ENCODE results near the gene GABBR2. TPM values are rescaled to one million over a fixed set of nuclear protein-coding genes. Genes with fewer than 3 reads are reported as not detected.

GABBR2 gene
- polyA plus RNA-seq, 1 donor (not counting 4 experiments of a cell fraction or from before 2014, with no cell fraction given) = 0.01 TPM

- peak overlapping the region; percentile 75 for H3K9ac ChIP-seq (ENCODE audit: control insufficient read depth, extremely low read depth, insufficient read depth, low read length)
- no peaks in the 10 kb centered on the region for H3K9me3 ChIP-seq (ENCODE audit: control insufficient read depth, low read depth, low read length)
- FAIRE-seq = no peak
- peaks cover 45% of the 10 kb centered on the region for H3K79me2 ChIP-seq (ENCODE audit: control insufficient read depth, insufficient read depth, low read length)
- TF ChIP-seq EZH2 (IDR thresholded peaks at IDR 0.05; ENCODE audit: low read length) (no peak), CTCF (optimal IDR thresholded peaks at IDR 0.05 in 1 of 3, IDR thresholded peaks at IDR 0.05 in 1 of 3, conservative IDR thresholded peaks at IDR 0.05 in 1 of 3; ENCODE audit: extremely low read depth in 1 of 3, insufficient read depth in 2 of 3, low read length in 3 of 3) (no peak)
- peaks cover 55% of the 10 kb centered on the region for H3K4me1 ChIP-seq (ENCODE audit: control insufficient read depth, extremely low read depth, insufficient read depth, low read length)
- dilution Hi-C loops (cut with MboI; ENCODE audit: extremely low pct_ligation_motif_present, low sequenced_read_pairs) = no loop called here
- H3K9me1 ChIP-seq (ENCODE audit: control insufficient read depth, extremely low read depth, insufficient read depth, low read length) = no peaks in the 10 kb centered on the region
- DNase-seq (ENCODE audit: low read depth, low spot score) = no peak
- no peak overlapping the region for H2AFZ ChIP-seq (ENCODE audit: control insufficient read depth, low read length)
- H3K27ac ChIP-seq (ENCODE audit: control insufficient read depth, insufficient read depth, low read length) = peak overlapping the region; percentile 74
- peak overlapping the region; percentile 77 to 93 (median 91) for H3K4me3 ChIP-seq (ENCODE audit: control insufficient read depth in 2 of 3, extremely low read depth in 1 of 3, insufficient read depth in 2 of 3, low read depth in 1 of 3, low read length in 3 of 3)
- H3K4me2 ChIP-seq (ENCODE audit: control insufficient read depth, extremely low read depth, insufficient read depth, low read depth, low read length) = peak overlapping the region; percentile 87
- peaks cover 9 to 20% of the 10 kb centered on the region in 2 experiments for H3K36me3 ChIP-seq (ENCODE audit: control insufficient read depth in 2 of 2, extremely low read depth in 1 of 2, insufficient read depth in 2 of 2, low read length in 2 of 2)
- no peaks in the 10 kb centered on the region for H4K20me1 ChIP-seq (ENCODE audit: control insufficient read depth, extremely low read depth, insufficient read depth, low read length)
- H3K27me3 ChIP-seq (ENCODE audit: control insufficient read depth, extremely low read depth, insufficient read depth, low read length) = no peaks in the 10 kb centered on the region
Measured at GRCh38 chr9:98253565-98253964, 455.2 kb downstream of the GABBR2 start.

DNA sequence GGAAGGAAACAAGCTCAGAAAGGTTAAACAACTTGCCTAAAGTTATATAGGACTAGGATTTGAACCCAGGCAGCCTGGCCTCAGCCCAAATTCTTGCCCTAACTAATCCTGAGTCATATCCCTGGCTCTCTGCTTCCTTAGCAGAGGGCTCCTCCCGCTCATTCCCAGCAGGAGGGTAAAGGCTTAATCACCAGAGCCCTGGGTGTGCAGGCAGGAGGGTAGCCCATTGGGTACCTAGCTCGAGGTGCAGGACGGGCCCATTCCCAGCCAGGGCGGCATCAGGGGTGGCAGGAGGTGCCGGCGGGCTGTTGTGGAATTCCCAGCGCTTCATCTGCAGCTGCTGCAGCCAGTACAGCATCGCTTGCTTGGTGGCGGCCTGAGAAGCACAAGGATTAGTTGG is 457.2 kb downstream of the GABBR2 start:
- peak; percentile 71 for FAIRE-seq
- Histone ChIP-seq H3K4me2 (ENCODE audit: control insufficient read depth, extremely low read depth, insufficient read depth, low read depth, low read length) (peak overlapping the region; percentile 87), H3K27me3 (ENCODE audit: control insufficient read depth, extremely low read depth, insufficient read depth, low read length) (no peaks in the 10 kb centered on the region), H3K9ac (ENCODE audit: control insufficient read depth, extremely low read depth, insufficient read depth, low read length) (peak overlapping the region; percentile 6), H3K27ac (ENCODE audit: control insufficient read depth, insufficient read depth, low read length) (peak overlapping the region; percentile 48), H2AFZ (ENCODE audit: control insufficient read depth, low read length) (no peak overlapping the region), H4K20me1 (ENCODE audit: control insufficient read depth, extremely low read depth, insufficient read depth, low read length) (no peaks in the 10 kb centered on the region), H3K9me3 (ENCODE audit: control insufficient read depth, low read depth, low read length) (no peaks in the 10 kb centered on the region), H3K9me1 (ENCODE audit: control insufficient read depth, extremely low read depth, insufficient read depth, low read length) (no peaks in the 10 kb centered on the region), H3K79me2 (ENCODE audit: control insufficient read depth, insufficient read depth, low read length) (peaks cover 59% of the 10 kb centered on the region), H3K4me3 (ENCODE audit: control insufficient read depth in 2 of 3, extremely low read depth in 1 of 3, insufficient read depth in 2 of 3, low read depth in 1 of 3, low read length in 3 of 3) (peak overlapping the region in 2 of 3 experiments; percentile 16 to 93), H3K36me3 (ENCODE audit: control insufficient read depth in 2 of 2, extremely low read depth in 1 of 2, insufficient read depth in 2 of 2, low read length in 2 of 2) (peaks cover 13 to 30% of the 10 kb centered on the region in 2 experiments), H3K4me1 (ENCODE audit: control insufficient read depth, extremely low read depth, insufficient read depth, low read length) (peaks cover 61% of the 10 kb centered on the region)
- dilution Hi-C loops (cut with MboI; ENCODE audit: extremely low pct_ligation_motif_present, low sequenced_read_pairs) = no loop called here
- DNase-seq (ENCODE audit: low read depth, low spot score) = peak; percentile 77
- no peak for TF ChIP-seq EZH2 (IDR thresholded peaks at IDR 0.05; ENCODE audit: low read length)
- no peak for TF ChIP-seq CTCF (optimal IDR thresholded peaks at IDR 0.05 in 1 of 3, IDR thresholded peaks at IDR 0.05 in 1 of 3, conservative IDR thresholded peaks at IDR 0.05 in 1 of 3; ENCODE audit: extremely low read depth in 1 of 3, insufficient read depth in 2 of 3, low read length in 3 of 3)
